MM.1S (cell line): ENCODE results near the gene NPC2.

Experiments
- DNase-seq: peaks from one replicate; pipeline ENCODE4 v3.0.0-alpha.2; 2015
- H2AFZ ChIP-seq: fragments of 300-600 bp; sonication (generic); 2 replicates; pipeline ENCODE4 v1.6.0; 2016; ENCODE audit warnings: antibody characterized with exemption, low read length
- H3F3A ChIP-seq: fragments of 300-600 bp; sonication (generic); 2 replicates; pipeline ENCODE4 v1.6.1; 2016; ENCODE audit warnings: mild to moderate bottlenecking, antibody characterized with exemption, low read length, moderate library complexity, mixed read lengths; ENCODE audit not compliant: insufficient read depth
- H3K27ac ChIP-seq: fragments of 300-600 bp; sonication (generic); 2 replicates; pipeline ENCODE4 v1.5.1; 2016; ENCODE audit warnings: mild to moderate bottlenecking, low read length
- H3K27me3 ChIP-seq: fragments of 300-600 bp; sonication (generic); replicated peaks from 2 replicates; pipeline ENCODE4 v1.6.0; 2016; ENCODE audit warnings: low read length; ENCODE audit not compliant: insufficient read depth
- H3K36me3 ChIP-seq: fragments of 300-600 bp; sonication (generic); replicated peaks from 2 replicates; pipeline ENCODE4 v1.6.1; 2016; ENCODE audit warnings: mild to moderate bottlenecking, low read length, mixed read lengths; ENCODE audit not compliant: insufficient read depth
- H3K4me1 ChIP-seq: fragments of 300-600 bp; sonication (generic); 2 replicates; pipeline ENCODE4 v1.6.1; 2016; ENCODE audit warnings: low read length, mixed read lengths
- H3K4me2 ChIP-seq: fragments of 300-600 bp; sonication (generic); 2 replicates; pipeline ENCODE4 v1.6.0; 2016; ENCODE audit warnings: low read depth, low read length
- H3K4me3 ChIP-seq: fragments of 300-600 bp; sonication (generic); 2 replicates; pipeline ENCODE4 v1.5.1; 2016; ENCODE audit warnings: low read length, mixed read lengths
- H3K79me2 ChIP-seq: fragments of 300-600 bp; sonication (generic); 2 replicates; pipeline ENCODE4 v1.6.1; 2016; ENCODE audit warnings: mixed run types, low read length, mixed read lengths
- H3K9ac ChIP-seq: fragments of 300-600 bp; sonication (generic); 2 replicates; pipeline ENCODE4 v1.6.1; 2016; ENCODE audit warnings: low read length, mixed read lengths
- H3K9me2 ChIP-seq: fragments of 300-600 bp; sonication (generic); replicated peaks from 2 replicates; pipeline ENCODE4 v1.6.1; 2016; ENCODE audit warnings: mild to moderate bottlenecking, low read length, mixed read lengths; ENCODE audit not compliant: insufficient read depth
- H3K9me3 ChIP-seq: fragments of 300-600 bp; sonication (generic); replicated peaks from 2 replicates; pipeline ENCODE4 v1.6.1; 2016; ENCODE audit warnings: mild to moderate bottlenecking, low read length, mixed read lengths; ENCODE audit not compliant: insufficient read depth
- H4K20me1 ChIP-seq: fragments of 300-600 bp; sonication (generic); 2 replicates; pipeline ENCODE4 v1.6.1; 2016; ENCODE audit warnings: mild to moderate bottlenecking, low read length, moderate library complexity, mixed read lengths; ENCODE audit not compliant: insufficient read depth
- CTCF ChIP-seq: fragments of 300-600 bp; sonication (generic); IDR thresholded peaks from 2 replicates; pipeline ENCODE4 v1.5.1; 2016; ENCODE audit warnings: antibody characterized with exemption, low read length, mixed read lengths
- EZH2 ChIP-seq: fragments of 300-600 bp; sonication (generic); optimal IDR thresholded peaks from 2 replicates; pipeline ENCODE3; 2017; ENCODE audit warnings: low read depth, mild to moderate bottlenecking, antibody characterized with exemption, low read length, mixed read lengths
- EZH2phosphoT487 ChIP-seq: fragments of 300-600 bp; sonication (generic); IDR thresholded peaks from 2 replicates; pipeline ENCODE4 v1.6.1; 2018; ENCODE audit warnings: antibody characterized with exemption, low read length

The NPC2 gene

GRCh38 chr14:74437496-74438053 is 55.5 kb downstream of the NPC2 start:
- Histone ChIP-seq H3K36me3 (no peaks in the 10 kb centered on the region), H3K27me3 (no peaks in the 10 kb centered on the region), H3K4me3 (no peak overlapping the region), H3F3A (no peaks in the 10 kb centered on the region), H3K79me2 (no peaks in the 10 kb centered on the region), H3K9me3 (no peaks in the 10 kb centered on the region), H2AFZ (no peak overlapping the region), H4K20me1 (no peaks in the 10 kb centered on the region), H3K9me2 (no peaks in the 10 kb centered on the region), H3K4me1 (no peaks in the 10 kb centered on the region), H3K4me2 (no peak overlapping the region), H3K9ac (no peak overlapping the region), H3K27ac (no peak overlapping the region)
- no peak for DNase-seq
- TF ChIP-seq EZH2phosphoT487: no peak
- no peak for TF ChIP-seq CTCF
- TF ChIP-seq EZH2: no peak

GRCh38 chr14:74434294-74434693 is 58.8 kb downstream of the NPC2 start:
- no peaks in the 10 kb centered on the region for H3F3A ChIP-seq
- no peaks in the 10 kb centered on the region for H3K27me3 ChIP-seq
- no peak overlapping the region for H2AFZ ChIP-seq
- no peak overlapping the region for H3K27ac ChIP-seq
- H3K4me1 ChIP-seq: no peaks in the 10 kb centered on the region
- no peak for DNase-seq
- H3K36me3 ChIP-seq: no peaks in the 10 kb centered on the region
- no peak overlapping the region for H3K9ac ChIP-seq
- H3K9me3 ChIP-seq: no peaks in the 10 kb centered on the region
- H3K79me2 ChIP-seq: no peaks in the 10 kb centered on the region
- TF ChIP-seq CTCF (no peak), EZH2phosphoT487 (no peak), EZH2 (no peak)
- H3K4me2 ChIP-seq: no peak overlapping the region
- H3K4me3 ChIP-seq: no peak overlapping the region
- H4K20me1 ChIP-seq: no peaks in the 10 kb centered on the region
- H3K9me2 ChIP-seq: no peaks in the 10 kb centered on the region

GRCh38 chr14:74429991-74430390 is 63.1 kb downstream of the NPC2 start:
- no peaks in the 10 kb centered on the region for H3K9me2 ChIP-seq
- DNase-seq: no peak
- no peak for TF ChIP-seq EZH2
- H3K79me2 ChIP-seq: no peaks in the 10 kb centered on the region
- H3K4me2 ChIP-seq: no peak overlapping the region
- no peak overlapping the region for H3K9ac ChIP-seq
- no peaks in the 10 kb centered on the region for H3K9me3 ChIP-seq
- H3F3A ChIP-seq: no peaks in the 10 kb centered on the region
- no peak overlapping the region for H2AFZ ChIP-seq
- H4K20me1 ChIP-seq: no peaks in the 10 kb centered on the region
- H3K4me3 ChIP-seq: no peak overlapping the region
- H3K27ac ChIP-seq: no peak overlapping the region
- no peaks in the 10 kb centered on the region for H3K4me1 ChIP-seq
- no peaks in the 10 kb centered on the region for H3K27me3 ChIP-seq
- no peaks in the 10 kb centered on the region for H3K36me3 ChIP-seq
